Pancreas (tissue), 10 donors: ENCODE data around the gene SDK1. TPM values are rescaled to one million over a fixed set of nuclear protein-coding genes. Genes with fewer than 3 reads are reported as not detected.

Source experiments
- ATAC-seq, 4 donors: fragments of 200-7000 bp; cut with Tn5 transposase; one replicate each; pipeline versions ENCODE4 v1.8.0 to v1.9.1; 2020; ENCODE audit warnings: mild to moderate bottlenecking in 4 of 4, moderate library complexity in 4 of 4
- DNase-seq, 6 donors: peaks; one replicate each; pipeline ENCODE4 v3.0.0-alpha.2; 2020
- FAIRE-seq: peaks from 2 replicates; lab custom pipeline; 2012; peaks lifted over from hg19 to GRCh38; lab: Jason Lieb, UNC
- H3K27ac ChIP-seq, 4 donors: fragments of 200-600 bp; sonication (generic); 1 replicate in 3 of 4; 2 replicates in 1 of 4; pipeline versions ENCODE4 v1.5.0 to v1.8.0; 2020
- H3K27me3 ChIP-seq, 4 donors: fragments of 200-600 bp; one replicate each; pipeline ENCODE4 v1.8.0; 2021
- H3K36me3 ChIP-seq, 3 donors: fragments of 200-600 bp; sonication (generic) in 1 of 3; one replicate each; pipeline versions ENCODE4 v1.5.0 to v1.8.0; 2020 to 2021
- H3K4me1 ChIP-seq, 3 donors: fragments of 200-600 bp; one replicate each; pipeline ENCODE4 v1.8.0; 2021
- H3K4me3 ChIP-seq, 4 donors: fragments of 200-600 bp; sonication (generic) in 2 of 4; one replicate each; pipeline versions ENCODE4 v1.5.0 to v1.8.0; 2020 to 2021
- H3K9me3 ChIP-seq, 4 donors: fragments of 200-600 bp; one replicate each; pipeline ENCODE4 v1.8.0; 2021
- WGBS, 2 donors: extraction: QIAGEN DNeasy Blood & Tissue Kit; methylation state at CpG; one replicate each; pipeline ENCODE4 v1.1.7; 2013; 5-methylcytosine and 5-hydroxymethylcytosine counted together
- intact Hi-C, 3 donors: fragments of 100-400 bp; cut with DNase I; formaldehyde crosslinking; loops; one replicate each; pipeline versions ENCODE4 v1.11.1 to v1.14.2; 2022
- polyA plus RNA-seq, 2 donors: library from polyadenylated mRNA; stranded (reverse); fragments of 200-250 nt; gene quantifications; one replicate each; pipeline ENCODE4 v1.2.3, GENCODE V29; 2013
- total RNA-seq, 6 donors: library from RNA; stranded (reverse); fragmentation: NEBNext Ultra II Directional in 4 of 6; extraction: Animal tissue kit (Norgen Biotek cat#: 25700) in 4 of 6; gene quantifications; one replicate each; pipeline versions ENCODE4 v1.2.1 to v1.2.4, GENCODE V29; 2021 to 2023
- TF ChIP-seq, protein P1 (sequence below), 4 donors: fragments of 200-600 bp; sonication (generic) in 3 of 4; IDR thresholded peaks; one replicate each; pipeline versions ENCODE4 v1.5.0 to v1.8.0; 2021; ENCODE audit warnings: antibody characterized with exemption in 4 of 4
- donor health status: healthy with polysubstance abuse.
- donor health status: DM: no; HTN: no; CAD: no; lungs with moderate emphysema.
- donor health status: DM: no; HTN: no; CAD: no.
- donor health status: control.
- donor health status: control.
- donor health status: Bipolar disorder and iron deficiency.
- donor health status: DM: yes; HTN: yes; CAD: no.
- donor health status: DM: no; HTN: no; CAD: no.
- donor health status: DM: no; HTN: no; CAD: no.
- donor health status: DM: yes; HTN: yes; CAD: no.

The SDK1 gene
- total and polyA plus RNA-seq, 8 donors = 10.8 to 30.8 (median 19.8) TPM

- Histone ChIP-seq H3K27ac (no peak overlapping the region), H3K36me3 (no peaks in the 10 kb centered on the region), H3K9me3 (no peaks in the 10 kb centered on the region), H3K4me3 (no peak overlapping the region), H3K27me3 (no peaks in the 10 kb centered on the region), H3K4me1 (peaks cover 5 to 27% (median 21%) of the 10 kb centered on the region in 3 donors)
- FAIRE-seq (no peak), DNase-seq (no peak), ATAC-seq (no peak)
- WGBS, 2 donors = 85 to 86% methylated on average over 12 of the region's 12 CpGs
- TF ChIP-seq, protein P1, sequence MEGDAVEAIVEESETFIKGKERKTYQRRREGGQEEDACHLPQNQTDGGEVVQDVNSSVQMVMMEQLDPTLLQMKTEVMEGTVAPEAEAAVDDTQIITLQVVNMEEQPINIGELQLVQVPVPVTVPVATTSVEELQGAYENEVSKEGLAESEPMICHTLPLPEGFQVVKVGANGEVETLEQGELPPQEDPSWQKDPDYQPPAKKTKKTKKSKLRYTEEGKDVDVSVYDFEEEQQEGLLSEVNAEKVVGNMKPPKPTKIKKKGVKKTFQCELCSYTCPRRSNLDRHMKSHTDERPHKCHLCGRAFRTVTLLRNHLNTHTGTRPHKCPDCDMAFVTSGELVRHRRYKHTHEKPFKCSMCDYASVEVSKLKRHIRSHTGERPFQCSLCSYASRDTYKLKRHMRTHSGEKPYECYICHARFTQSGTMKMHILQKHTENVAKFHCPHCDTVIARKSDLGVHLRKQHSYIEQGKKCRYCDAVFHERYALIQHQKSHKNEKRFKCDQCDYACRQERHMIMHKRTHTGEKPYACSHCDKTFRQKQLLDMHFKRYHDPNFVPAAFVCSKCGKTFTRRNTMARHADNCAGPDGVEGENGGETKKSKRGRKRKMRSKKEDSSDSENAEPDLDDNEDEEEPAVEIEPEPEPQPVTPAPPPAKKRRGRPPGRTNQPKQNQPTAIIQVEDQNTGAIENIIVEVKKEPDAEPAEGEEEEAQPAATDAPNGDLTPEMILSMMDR (IDR thresholded peaks at IDR 0.05) = no peak
- intact Hi-C loops = no loop called here
Observed at GRCh38 chr7:4154882-4155535, 854.0 kb downstream of the SDK1 start.

DNA sequence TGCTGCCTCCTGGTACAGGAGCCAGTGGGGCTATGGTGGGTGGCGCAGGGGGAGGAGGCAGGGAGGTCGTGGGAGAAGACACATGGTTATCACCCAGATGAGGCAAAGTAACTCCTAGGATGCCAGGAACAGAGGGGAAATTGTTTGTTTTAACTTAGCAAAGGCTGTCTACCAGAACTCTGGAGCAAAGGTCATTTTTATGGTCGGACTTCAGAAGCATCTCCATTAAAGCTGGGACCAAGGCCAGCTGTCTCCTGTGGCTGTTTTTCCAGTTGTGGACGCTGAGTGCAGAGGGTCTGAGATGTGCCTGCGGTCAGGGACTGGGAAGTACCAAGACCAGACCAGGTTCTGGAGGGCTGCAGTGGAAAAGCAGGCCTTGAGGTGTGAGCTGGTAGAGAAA lies 855.1 kb downstream of the SDK1 start:
- intact Hi-C loops = no loop called here
- Histone ChIP-seq H3K27me3 (no peaks in the 10 kb centered on the region), H3K27ac (no peak overlapping the region), H3K36me3 (no peaks in the 10 kb centered on the region), H3K9me3 (no peaks in the 10 kb centered on the region), H3K4me3 (no peak overlapping the region), H3K4me1 (peaks cover 5 to 29% (median 22%) of the 10 kb centered on the region in 3 donors)
- TF ChIP-seq, protein P1 (IDR thresholded peaks at IDR 0.05) = no peak
- FAIRE-seq = no peak
- peak in 1 of 6 donors; percentile 27 for DNase-seq
- no peak for ATAC-seq
- 39 to 41% methylated on average over 5 of the region's 5 CpGs for WGBS, 2 donors

- TF ChIP-seq, protein P1 (IDR thresholded peaks at IDR 0.05) = no peak
- Histone ChIP-seq H3K27me3 (no peaks in the 10 kb centered on the region), H3K4me1 (peaks cover 5 to 19% (median 19%) of the 10 kb centered on the region in 3 donors), H3K9me3 (no peaks in the 10 kb centered on the region), H3K4me3 (no peak overlapping the region), H3K36me3 (no peaks in the 10 kb centered on the region), H3K27ac (no peak overlapping the region)
- ATAC-seq (no peak), DNase-seq (peak in 1 of 6 donors; percentile 23), FAIRE-seq (no peak)
- intact Hi-C loops = no loop called here
- 91 to 95% methylated on average over 10 of the region's 10 CpGs for WGBS, 2 donors
Observed at GRCh38 chr7:4157651-4158050, 856.6 kb downstream of the SDK1 start.

DNA sequence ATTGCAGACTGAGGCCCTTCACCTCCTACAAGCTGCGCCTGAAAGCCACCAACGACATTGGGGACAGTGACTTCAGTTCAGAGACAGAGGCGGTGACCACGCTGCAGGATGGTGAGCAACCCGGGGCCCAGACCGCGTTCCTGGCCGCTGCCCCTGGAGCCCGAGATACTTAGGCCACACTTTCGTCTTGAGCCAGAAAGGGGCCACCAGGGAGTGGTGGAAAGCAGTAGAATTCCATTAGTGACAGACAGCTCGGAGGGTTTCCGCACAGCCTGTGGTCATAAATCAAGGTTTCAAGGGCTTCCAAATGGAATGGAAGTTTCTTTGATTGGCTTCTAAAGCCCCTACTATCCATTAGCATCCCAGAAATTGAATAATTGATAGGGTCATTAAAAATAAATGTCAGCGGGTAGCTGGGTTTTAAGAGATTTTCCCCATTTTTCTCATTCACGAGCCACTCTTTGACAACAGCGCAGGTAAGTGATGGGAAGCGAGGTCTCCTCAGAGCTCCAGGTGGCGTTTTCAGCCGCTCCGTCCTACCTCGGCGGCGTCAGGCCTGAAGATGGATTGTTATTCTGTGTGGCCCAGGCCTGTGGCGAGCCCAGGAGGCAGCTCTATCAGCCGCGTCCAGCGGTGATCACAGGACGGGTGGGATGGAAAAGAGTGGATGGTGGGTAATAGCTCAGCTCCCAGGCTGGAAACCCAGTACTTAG lies 857.5 kb downstream of the SDK1 start:
- Histone ChIP-seq H3K27me3 (no peaks in the 10 kb centered on the region), H3K9me3 (no peaks in the 10 kb centered on the region), H3K27ac (no peak overlapping the region), H3K4me1 (peaks cover 5 to 15% (median 14%) of the 10 kb centered on the region in 3 donors), H3K36me3 (no peaks in the 10 kb centered on the region), H3K4me3 (no peak overlapping the region)
- FAIRE-seq (no peak), ATAC-seq (no peak), DNase-seq (peak in 1 of 6 donors; percentile 32)
- TF ChIP-seq, protein P1 (IDR thresholded peaks at IDR 0.05) = no peak
- WGBS, 2 donors = 97% methylated on average over 27 of the region's 27 CpGs
- intact Hi-C loops = no loop called here

DNA sequence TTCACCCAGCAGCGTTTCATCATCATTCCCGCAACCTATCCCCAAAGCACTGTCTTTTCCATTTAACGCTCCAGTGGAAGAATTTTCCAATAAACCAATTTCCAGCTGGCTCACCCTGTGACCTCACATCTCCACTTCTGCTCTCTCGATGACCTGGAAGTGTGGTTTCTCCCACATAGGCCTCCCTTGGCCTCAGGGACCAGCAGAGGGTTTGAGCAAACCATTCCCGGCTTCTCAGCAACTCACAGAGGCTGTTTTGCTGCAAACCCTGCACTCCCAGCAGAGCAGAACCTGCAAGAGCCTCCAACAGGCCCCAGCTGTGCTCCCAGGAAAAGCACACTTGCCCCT lies 858.1 kb downstream of the SDK1 start:
- no peaks in the 10 kb centered on the region for H3K27me3 ChIP-seq
- peaks cover 5 to 14% (median 10%) of the 10 kb centered on the region in 3 donors for H3K4me1 ChIP-seq
- TF ChIP-seq, protein P1 (IDR thresholded peaks at IDR 0.05) = no peak
- intact Hi-C loops = no loop called here
- H3K4me3 ChIP-seq = no peak overlapping the region
- H3K36me3 ChIP-seq = no peaks in the 10 kb centered on the region
- FAIRE-seq = no peak
- no peak for DNase-seq
- H3K27ac ChIP-seq = peak overlapping the region in 1 of 4 donors; percentile 3
- no peaks in the 10 kb centered on the region for H3K9me3 ChIP-seq
- 89 to 94% methylated on average over 5 of the region's 5 CpGs for WGBS, 2 donors
- ATAC-seq = no peak
